Thyroid gland (tissue), 4 donors: ENCODE results near the gene TKFC.

ENCODE experiments used
- POLR2A ChIP-seq, 2 donors: fragments of 450-650 bp; IDR thresholded peaks; one replicate each; pipeline ENCODE4 v1.6.1; 2017; ENCODE audit warnings: antibody characterized with exemption in 2 of 2, mild to moderate bottlenecking in 2 of 2, moderate library complexity in 1 of 2
- TF ChIP-seq, protein P1 (sequence below), 6 experiments: fragments of 200-600 bp in 3 of 6; fragments of 450-650 bp in 3 of 6; sonication (generic) in 3 of 6; IDR thresholded peaks; one replicate each; pipeline ENCODE4 v1.5.1; 2016 to 2019; ENCODE audit warnings: antibody characterized with exemption in 6 of 6, mild to moderate bottlenecking in 2 of 6, inconsistent platforms in 1 of 6, moderate library complexity in 1 of 6

DNA sequence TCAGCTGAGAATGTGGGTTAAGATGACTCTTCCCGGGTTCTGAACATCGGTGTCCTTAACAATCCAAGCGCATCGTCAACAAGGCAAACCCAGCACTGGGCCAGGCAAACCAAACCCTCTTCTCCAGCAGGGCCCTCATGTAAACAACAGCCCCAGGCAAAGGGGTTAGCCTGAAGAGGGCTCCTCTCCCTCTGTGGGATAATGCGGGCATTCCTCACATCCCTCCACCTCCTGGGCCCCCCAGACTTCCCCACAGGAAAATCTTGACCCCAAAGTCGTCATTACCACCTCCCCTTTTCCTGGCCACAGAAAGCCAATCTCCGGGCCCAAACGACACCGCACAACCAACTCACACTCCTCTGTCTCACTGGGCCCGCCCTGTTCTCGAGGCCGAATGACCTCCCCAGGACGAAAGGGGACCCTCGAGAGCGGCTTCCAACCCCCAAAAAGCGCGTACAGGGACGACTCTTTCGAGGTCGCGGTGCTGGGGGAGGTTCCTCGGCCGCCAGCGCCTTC lies 689 bp upstream of the TKFC start:
- TF ChIP-seq, protein P1, sequence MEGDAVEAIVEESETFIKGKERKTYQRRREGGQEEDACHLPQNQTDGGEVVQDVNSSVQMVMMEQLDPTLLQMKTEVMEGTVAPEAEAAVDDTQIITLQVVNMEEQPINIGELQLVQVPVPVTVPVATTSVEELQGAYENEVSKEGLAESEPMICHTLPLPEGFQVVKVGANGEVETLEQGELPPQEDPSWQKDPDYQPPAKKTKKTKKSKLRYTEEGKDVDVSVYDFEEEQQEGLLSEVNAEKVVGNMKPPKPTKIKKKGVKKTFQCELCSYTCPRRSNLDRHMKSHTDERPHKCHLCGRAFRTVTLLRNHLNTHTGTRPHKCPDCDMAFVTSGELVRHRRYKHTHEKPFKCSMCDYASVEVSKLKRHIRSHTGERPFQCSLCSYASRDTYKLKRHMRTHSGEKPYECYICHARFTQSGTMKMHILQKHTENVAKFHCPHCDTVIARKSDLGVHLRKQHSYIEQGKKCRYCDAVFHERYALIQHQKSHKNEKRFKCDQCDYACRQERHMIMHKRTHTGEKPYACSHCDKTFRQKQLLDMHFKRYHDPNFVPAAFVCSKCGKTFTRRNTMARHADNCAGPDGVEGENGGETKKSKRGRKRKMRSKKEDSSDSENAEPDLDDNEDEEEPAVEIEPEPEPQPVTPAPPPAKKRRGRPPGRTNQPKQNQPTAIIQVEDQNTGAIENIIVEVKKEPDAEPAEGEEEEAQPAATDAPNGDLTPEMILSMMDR (IDR thresholded peaks at IDR 0.05), result no peak
- no peak for TF ChIP-seq POLR2A (IDR thresholded peaks at IDR 0.05)
